GM12878 (cell line): Measurements from ENCODE around the gene RCAN2. TPM values are rescaled to one million over a fixed set of nuclear protein-coding genes. Genes with fewer than 3 reads are reported as not detected.
A peak's percentile ranks its signal among the peaks of the same experiment; 100 is the strongest.

Experiments
- ATAC-seq: fragments of 200-7000 bp; cut with Tn5 transposase; 3 replicates; pipeline ENCODE4 v1.9.1; 2020; ENCODE audit warnings: mild to moderate bottlenecking, moderate library complexity
- BruUV-seq: library from RNA; stranded (reverse); fragments of 400-500 nt; replicated peaks from 2 replicates; lab custom pipeline; 2021; lab: Mats Ljungman, UMichigan
- CTCF ChIA-PET: fragments of 300-600 bp; sonication (Branson Sonifier 250); formaldehyde crosslinking; extraction: SDS; loops from one replicate; lab custom pipeline; 2021; ENCODE audit warnings: inconsistent platforms; lab: Yijun Ruan, JAX
- POLR2A ChIA-PET: fragments of 350-600 bp; formaldehyde crosslinking; extraction: SDS; loops from one replicate; lab custom pipeline; 2021; ENCODE audit warnings: inconsistent platforms; lab: Charles Lee
- RAD21 ChIA-PET: fragments of 300-600 bp; sonication (Branson Sonifier 250); formaldehyde crosslinking; loops from one replicate; lab custom pipeline; 2023; ENCODE audit warnings: antibody characterized with exemption; ENCODE audit not compliant: unreplicated experiment; lab: Charles Lee
- SMC1A ChIA-PET: fragments of 300-600 bp; sonication (Branson Sonifier 250); formaldehyde crosslinking; loops from one replicate; lab custom pipeline; 2023; ENCODE audit not compliant: unreplicated experiment, uncharacterized antibody; lab: Charles Lee
- DNase-seq: peaks from one replicate; pipeline ENCODE4 v3.0.0-alpha.2; 2011; ENCODE audit warnings: low read depth, low spot score
- FAIRE-seq: peaks from 3 replicates; lab custom pipeline; 2011; peaks lifted over from hg19 to GRCh38; lab: Jason Lieb, UNC
- H2AFZ ChIP-seq: 2 replicates; pipeline ENCODE4 v1.6.0; 2011; ENCODE audit warnings: low read depth, low read length, control low read depth; ENCODE audit not compliant: control insufficient read depth
- H3K27ac ChIP-seq: 2 replicates; pipeline ENCODE4 v1.5.1; 2011; ENCODE audit warnings: control low read depth; ENCODE audit not compliant: control insufficient read depth, insufficient read depth
- H3K27me3 ChIP-seq, 2 experiments: replicated peaks in 1 of 2; 2 replicates each; pipeline versions ENCODE4 v1.6.0 to v1.6.1; 2011; ENCODE audit warnings: low read length in 1 of 2; ENCODE audit not compliant: control insufficient read depth in 2 of 2, insufficient read depth in 2 of 2
- H3K36me3 ChIP-seq, 2 experiments: 2 replicates each; pipeline ENCODE4 v1.5.1; 2011; ENCODE audit warnings: low read length in 1 of 2; ENCODE audit not compliant: control insufficient read depth in 2 of 2, insufficient read depth in 2 of 2
- H3K4me1 ChIP-seq: 2 replicates; pipeline ENCODE4 v1.6.1; 2011; ENCODE audit warnings: mild to moderate bottlenecking, low read length, moderate library complexity, mixed read lengths; ENCODE audit not compliant: control insufficient read depth, insufficient read depth
- H3K4me2 ChIP-seq: 2 replicates; pipeline ENCODE4 v1.6.0; 2011; ENCODE audit warnings: control low read depth; ENCODE audit not compliant: control insufficient read depth, insufficient read depth
- H3K4me3 ChIP-seq: fragments of 200-600 bp; sonication (generic); 2 replicates; pipeline ENCODE4 v1.5.1; 2016
- H3K79me2 ChIP-seq: 2 replicates; pipeline ENCODE4 v1.6.0; 2011; ENCODE audit warnings: low read length; ENCODE audit not compliant: control insufficient read depth, insufficient read depth
- H3K9ac ChIP-seq: 2 replicates; pipeline ENCODE4 v1.8.0; 2011; ENCODE audit warnings: low read length, control low read depth, mixed read lengths; ENCODE audit not compliant: control insufficient read depth, insufficient read depth
- H3K9me3 ChIP-seq: replicated peaks from 3 replicates; pipeline ENCODE4 v1.5.1; 2011; ENCODE audit warnings: mild to moderate bottlenecking, low read length; ENCODE audit not compliant: control insufficient read depth, insufficient read depth
- H4K20me1 ChIP-seq: 2 replicates; pipeline ENCODE4 v1.6.0; 2011; ENCODE audit not compliant: control insufficient read depth, insufficient read depth
- JUNB ChIP-seq: IDR thresholded peaks from 2 replicates; pipeline ENCODE4 v1.6.1; 2016; ENCODE audit warnings: antibody characterized with exemption, mild to moderate bottlenecking
- NR2F1 ChIP-seq: fragments of 450-650 bp; conservative IDR thresholded peaks from 2 replicates; pipeline ENCODE4 v1.6.1; 2017; ENCODE audit warnings: mild to moderate bottlenecking
- whole genome bisulfite sequencing: methylation state at CpG from one replicate; pipeline ENCODE4 v1.1.6; 2016; ENCODE audit warnings: low lambda C conversion rate; ENCODE audit not compliant: insufficient replicate concordance, insufficient coverage; ENCODE audit errors: missing lambda C conversion rate; 5-methylcytosine and 5-hydroxymethylcytosine counted together
- in situ Hi-C: fragments of 300-500 bp; cut with MboI; formaldehyde crosslinking; loops from 9 replicates; pipeline ENCODE4 v1.14.3; 2018; ENCODE audit warnings: mixed read lengths
- intact Hi-C: fragments of 100-400 bp; cut with micrococcal nuclease; formaldehyde crosslinking; loops from one replicate; pipeline ENCODE4 v1.14.2; 2022; ENCODE audit not compliant: unreplicated experiment
- polyA plus RNA-seq, 11 experiments: library from polyadenylated mRNA; depleted of rRNA in 4 of 11; unstranded in 6 of 11; stranded (reverse) in 5 of 11; fragments of >200 nt; fragmentation: Nextera tagmentation in 4 of 11; fragmentation: Illumina TruSeq in 1 of 11; extraction: Ambion mirVana in 4 of 11; extraction: Trizol in 1 of 11; gene quantifications; 1 replicate in 1 of 11; 2 replicates in 10 of 11; pipeline versions ENCODE4 v1.2.1 to v1.2.3, GENCODE V29; 2011 to 2016; ENCODE audit warnings: inconsistent platforms in 2 of 11, missing spikeins in 2 of 11, low read depth in 1 of 11
- total RNA-seq, 4 experiments: library from RNA; depleted of rRNA in 3 of 4; stranded (reverse); fragments of >200 nt in 3 of 4; fragmentation: Illumina TruSeq in 1 of 4; extraction: Trizol in 1 of 4; gene quantifications; 2 replicates each; pipeline versions ENCODE4 v1.2.1 to v1.2.3, GENCODE V29; 2013 to 2021
- TF ChIP-seq, protein P1 (sequence below): IDR thresholded peaks from 2 replicates; pipeline ENCODE4 v1.6.1; 2011; ENCODE audit warnings: mild to moderate bottlenecking, low read depth, low read length, moderate library complexity; ENCODE audit not compliant: insufficient replicate concordance

RCAN2 gene
- total and polyA plus RNA-seq, 10 of the 15 experiments (the other 5 are each of a cell fraction or from before 2014, with no cell fraction given) = 0.06 TPM; not detected in 9

GRCh38 chr6:46370622-46371021 is 120.6 kb downstream of the RCAN2 start:
- H3K36me3 ChIP-seq = no peaks in the 10 kb centered on the region
- no peak overlapping the region for H3K9ac ChIP-seq
- WGBS = 47% methylated on average over 1 of the region's 1 CpG
- H3K4me3 ChIP-seq = no peak overlapping the region
- H3K4me1 ChIP-seq = no peaks in the 10 kb centered on the region
- H3K4me2 ChIP-seq = no peak overlapping the region
- FAIRE-seq (no peak), DNase-seq (no peak), ATAC-seq (no peak; the same call in 2 of the 3 replicates)
- in situ Hi-C loops (no loop called here), intact Hi-C loops (no loop called here)
- no TSS peak for BruUV-seq
- no peak overlapping the region for H3K27ac ChIP-seq
- RAD21 ChIA-PET = no interaction called here
- H3K9me3 ChIP-seq = no peaks in the 10 kb centered on the region
- peak; percentile 35; the same call in 1 of the 2 replicates for TF ChIP-seq NR2F1
- TF ChIP-seq, protein P1, sequence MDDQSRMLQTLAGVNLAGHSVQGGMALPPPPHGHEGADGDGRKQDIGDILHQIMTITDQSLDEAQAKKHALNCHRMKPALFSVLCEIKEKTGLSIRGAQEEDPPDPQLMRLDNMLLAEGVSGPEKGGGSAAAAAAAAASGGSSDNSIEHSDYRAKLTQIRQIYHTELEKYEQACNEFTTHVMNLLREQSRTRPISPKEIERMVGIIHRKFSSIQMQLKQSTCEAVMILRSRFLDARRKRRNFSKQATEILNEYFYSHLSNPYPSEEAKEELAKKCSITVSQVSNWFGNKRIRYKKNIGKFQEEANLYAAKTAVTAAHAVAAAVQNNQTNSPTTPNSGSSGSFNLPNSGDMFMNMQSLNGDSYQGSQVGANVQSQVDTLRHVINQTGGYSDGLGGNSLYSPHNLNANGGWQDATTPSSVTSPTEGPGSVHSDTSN = no peak
- POLR2A ChIA-PET = no interaction called here
- no peaks in the 10 kb centered on the region for H3K27me3 ChIP-seq
- CTCF ChIA-PET = no interaction called here
- no peak overlapping the region for H2AFZ ChIP-seq
- H4K20me1 ChIP-seq = no peaks in the 10 kb centered on the region
- SMC1A ChIA-PET = interaction anchor here (0.9 to 1.0 kb wide), 2 partner anchors 38 to 119 kb away, joined by 3 read pairs; no protein-coding TSS in a partner anchor
- no peaks in the 10 kb centered on the region for H3K79me2 ChIP-seq

GRCh38 chr6:46368169-46368536 is 123.1 kb downstream of the RCAN2 start:
- H2AFZ ChIP-seq = no peak overlapping the region
- CTCF ChIA-PET = interaction anchor here (1.2 to 1.5 kb wide), 2 partner anchors 9 to 147 kb away, joined by 3 to 4 read pairs; no protein-coding TSS in a partner anchor

More at GRCh38 chr6:46368169-46368536, 123.1 kb downstream of the RCAN2 start:
- Histone ChIP-seq H3K4me3 (no peak overlapping the region), H3K27me3 (peaks cover 0 to 1% of the 10 kb centered on the region in 2 experiments; a peak in 2 of 4 replicates), H3K79me2 (no peaks in the 10 kb centered on the region), H3K4me1 (no peaks in the 10 kb centered on the region), H3K9me3 (no peaks in the 10 kb centered on the region), H3K9ac (no peak overlapping the region), H3K27ac (no peak overlapping the region), H3K36me3 (no peaks in the 10 kb centered on the region), H4K20me1 (no peaks in the 10 kb centered on the region), H3K4me2 (no peak overlapping the region)
- DNase-seq (no peak), FAIRE-seq (peak; percentile 44), ATAC-seq (no peak)
- no peak for TF ChIP-seq JUNB
- BruUV-seq = no TSS peak
- RAD21 ChIA-PET = no interaction called here
- WGBS = 0% methylated on average over 1 of the region's 1 CpG
- SMC1A ChIA-PET = interaction anchor here (1.0 to 1.4 kb wide), 2 partner anchors 11 to 15 kb away, joined by 3 to 4 read pairs; no protein-coding TSS in a partner anchor
- POLR2A ChIA-PET = no interaction called here
- intact Hi-C loops = no loop called here
- in situ Hi-C loops = no loop called here
